HAP-1 (cell line): ENCODE measurements around the gene ASNSD1.

Experiments
- DNase-seq, 2 experiments: peaks; one replicate each; pipeline ENCODE4 v3.0.0-alpha.2; 2016 to 2020; ENCODE audit warnings: low spot score in 2 of 2
- H3K27me3 ChIP-seq: fragments of 250-450 bp; sonication (Bioruptor Pico); 2 replicates; pipeline ENCODE4 v1.5.1; 2020; ENCODE audit warnings: low read depth, mild to moderate bottlenecking, moderate library complexity
- H3K36me3 ChIP-seq: fragments of 250-450 bp; sonication (Bioruptor Pico); replicated peaks from 2 replicates; pipeline ENCODE4 v1.5.1; 2020; ENCODE audit warnings: mild to moderate bottlenecking
- H3K4me1 ChIP-seq: fragments of 250-450 bp; sonication (Bioruptor Pico); 2 replicates; pipeline ENCODE4 v1.5.1; 2020; ENCODE audit warnings: mild to moderate bottlenecking
- H3K4me3 ChIP-seq: fragments of 250-450 bp; sonication (Bioruptor Pico); 2 replicates; pipeline ENCODE4 v1.5.1; 2020; ENCODE audit warnings: mild to moderate bottlenecking, moderate library complexity
- H3K9me3 ChIP-seq: fragments of 250-450 bp; sonication (Bioruptor Pico); 2 replicates; pipeline ENCODE4 v1.5.1; 2020; ENCODE audit warnings: mild to moderate bottlenecking, moderate library complexity
- in situ Hi-C: fragments of 300-500 bp; cut with MboI; formaldehyde crosslinking; loops from 3 replicates; pipeline ENCODE4 v1.14.3; 2020; ENCODE audit warnings: low sequenced_read_pairs, inconsistent platforms, mixed read lengths

The ASNSD1 gene

DNA sequence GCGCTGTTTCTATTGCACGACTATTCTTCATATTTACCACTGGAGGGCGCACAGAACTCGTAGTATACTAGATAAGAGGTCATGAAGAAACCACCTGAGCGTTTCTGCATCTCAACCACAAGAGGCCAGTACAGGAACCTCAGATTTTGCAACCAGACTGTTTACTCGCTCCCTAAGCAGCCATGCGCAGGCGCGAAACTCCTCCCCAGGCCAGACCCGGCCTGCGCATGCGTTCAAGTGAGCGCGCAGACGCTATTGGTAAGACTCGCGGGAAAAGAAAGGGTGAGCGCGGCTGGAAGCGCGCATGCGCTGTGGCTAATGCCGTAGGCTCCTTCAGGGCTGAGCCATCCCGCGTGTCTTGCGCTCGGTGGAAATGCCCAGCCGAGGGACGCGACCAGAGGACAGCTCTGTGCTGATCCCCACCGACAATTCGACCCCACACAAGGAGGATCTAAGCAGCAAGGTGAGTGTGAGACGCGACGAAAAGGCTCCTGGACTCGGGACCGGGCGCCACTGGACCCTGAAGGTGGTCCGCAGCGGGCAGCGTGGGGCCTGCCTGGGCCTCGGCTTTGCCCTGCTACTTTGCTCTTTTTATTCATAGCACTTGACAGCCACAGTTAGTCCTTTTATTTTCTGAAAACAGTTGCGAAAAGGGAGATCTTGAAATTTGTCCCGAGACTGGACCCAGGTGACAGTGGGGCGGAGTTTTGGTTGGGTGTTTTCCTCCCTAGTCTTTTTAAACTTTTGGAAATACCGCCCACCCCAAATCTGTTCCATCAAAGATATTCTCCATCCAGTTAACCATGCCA is at the start of gene ASNSD1:
Gene ASNSD1 (plus strand): TSS at position 312 of the 809 bp plus-strand sequence. CDS start 4,674 bp downstream, outside the sequence.
- Histone ChIP-seq H3K36me3 (peaks cover 7% of the 10 kb centered on the region), H3K9me3 (no peaks in the 10 kb centered on the region), H3K27me3 (no peaks in the 10 kb centered on the region), H3K4me1 (peaks cover 9% of the 10 kb centered on the region), H3K4me3 (peak within 1 kb of the TSS; percentile 78)
- peak; percentile 98 to 99 for DNase-seq
- in situ Hi-C loops: no loop called here

DNA sequence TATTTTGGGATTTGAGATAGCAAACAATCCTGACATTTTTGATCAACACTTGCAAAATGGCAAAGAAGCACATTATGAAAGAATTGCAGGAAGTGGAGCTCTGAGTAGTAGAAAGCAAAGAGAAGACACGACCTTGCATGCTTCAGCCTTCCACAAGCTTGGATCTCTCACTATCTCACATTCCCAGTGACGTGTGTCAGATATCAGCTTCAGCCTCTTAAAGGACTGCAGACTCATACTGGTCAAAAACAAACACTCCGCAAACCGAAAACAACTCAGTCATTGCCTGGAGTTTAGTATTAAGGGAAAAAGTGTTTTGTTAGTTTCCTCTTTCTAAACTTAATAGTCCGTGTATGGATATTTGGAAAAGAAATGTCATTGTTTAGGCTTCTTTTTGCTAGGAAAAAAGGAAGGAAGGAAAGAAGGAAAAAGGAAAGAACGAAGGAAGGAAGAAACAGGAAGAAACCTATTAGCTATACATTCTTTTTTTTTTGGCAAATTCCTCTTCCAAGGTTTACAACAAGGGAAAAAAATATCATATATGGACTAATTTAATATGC is 48.1 kb upstream of the ASNSD1 start:
- H3K4me3 ChIP-seq: no peak overlapping the region
- H3K36me3 ChIP-seq: no peaks in the 10 kb centered on the region
- in situ Hi-C loops: no loop called here
- no peaks in the 10 kb centered on the region for H3K27me3 ChIP-seq
- no peak for DNase-seq
- H3K4me1 ChIP-seq: no peaks in the 10 kb centered on the region
- no peaks in the 10 kb centered on the region for H3K9me3 ChIP-seq

DNA sequence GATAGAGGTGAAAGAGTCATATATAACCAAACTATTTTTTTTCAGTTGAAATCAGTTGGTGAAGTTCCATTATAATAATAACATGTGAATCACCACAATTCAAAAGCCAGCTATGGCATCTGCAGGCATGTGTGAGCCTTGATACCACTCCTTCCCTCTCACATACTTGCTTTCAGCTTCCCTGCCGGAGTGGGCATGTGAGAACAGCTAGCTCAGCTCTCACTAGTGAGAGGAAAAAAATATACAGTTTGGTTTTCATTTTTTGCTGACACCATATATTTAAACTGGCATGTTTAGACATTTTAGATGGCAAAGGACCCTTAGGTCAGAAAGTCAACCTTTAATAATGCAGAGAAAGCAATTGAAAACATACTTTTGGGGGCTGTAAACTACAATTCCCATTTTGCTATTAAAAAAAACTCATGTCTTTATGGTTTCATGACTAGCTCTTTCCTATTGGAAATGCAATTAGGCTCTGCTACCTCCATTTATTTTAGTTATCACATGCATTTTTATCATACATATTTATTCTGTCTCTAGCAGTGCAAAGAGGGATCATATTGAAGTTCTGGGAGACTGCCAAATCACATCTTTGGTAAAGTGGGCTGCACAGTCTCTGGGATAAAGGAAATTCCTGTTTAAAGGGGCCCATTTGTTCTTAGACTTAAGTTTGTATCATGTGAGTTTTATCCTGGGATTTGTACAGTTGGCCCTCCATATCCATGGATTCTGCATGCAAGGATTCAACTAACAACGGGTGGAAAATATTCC is 47.4 kb upstream of the ASNSD1 start:
- no peaks in the 10 kb centered on the region for H3K9me3 ChIP-seq
- no peak overlapping the region for H3K4me3 ChIP-seq
- no peak for DNase-seq
- H3K36me3 ChIP-seq: no peaks in the 10 kb centered on the region
- in situ Hi-C loops: no loop called here
- no peaks in the 10 kb centered on the region for H3K4me1 ChIP-seq
- H3K27me3 ChIP-seq: no peaks in the 10 kb centered on the region

- Histone ChIP-seq H3K36me3 (no peaks in the 10 kb centered on the region), H3K4me1 (no peaks in the 10 kb centered on the region), H3K4me3 (no peak overlapping the region), H3K9me3 (no peaks in the 10 kb centered on the region), H3K27me3 (no peaks in the 10 kb centered on the region)
- DNase-seq: no peak
- in situ Hi-C loops: no loop called here
Measured at GRCh38 chr2:189614585-189614984, 46.7 kb upstream of the ASNSD1 start.

DNA sequence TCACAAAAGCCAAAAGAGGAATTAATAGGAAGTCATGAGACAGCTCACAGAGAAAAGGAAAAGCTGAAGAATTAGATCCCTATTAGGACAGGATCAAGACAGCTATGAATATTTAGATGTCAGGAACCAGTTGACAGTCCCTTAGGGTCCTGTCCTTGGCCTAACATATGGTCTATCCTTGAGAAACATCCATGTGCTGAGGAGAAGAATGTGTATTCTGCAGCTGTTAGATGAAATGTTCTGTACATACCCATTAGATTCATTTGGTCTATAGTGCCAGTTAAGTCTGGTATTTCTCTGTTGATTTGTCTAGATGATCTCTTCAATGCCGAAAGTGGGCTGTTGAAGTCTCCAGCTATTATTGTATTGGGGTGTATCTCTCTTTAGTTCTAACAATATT is 43.1 kb upstream of the ASNSD1 start:
- DNase-seq: no peak
- in situ Hi-C loops: no loop called here
- Histone ChIP-seq H3K27me3 (no peaks in the 10 kb centered on the region), H3K4me3 (no peak overlapping the region), H3K9me3 (no peaks in the 10 kb centered on the region), H3K36me3 (no peaks in the 10 kb centered on the region), H3K4me1 (no peaks in the 10 kb centered on the region)

GRCh38 chr2:189621781-189622180 is 39.5 kb upstream of the ASNSD1 start:
- Histone ChIP-seq H3K27me3 (no peaks in the 10 kb centered on the region), H3K9me3 (no peaks in the 10 kb centered on the region), H3K4me3 (no peak overlapping the region), H3K36me3 (no peaks in the 10 kb centered on the region), H3K4me1 (no peaks in the 10 kb centered on the region)
- no peak for DNase-seq
- in situ Hi-C loops: no loop called here

DNA sequence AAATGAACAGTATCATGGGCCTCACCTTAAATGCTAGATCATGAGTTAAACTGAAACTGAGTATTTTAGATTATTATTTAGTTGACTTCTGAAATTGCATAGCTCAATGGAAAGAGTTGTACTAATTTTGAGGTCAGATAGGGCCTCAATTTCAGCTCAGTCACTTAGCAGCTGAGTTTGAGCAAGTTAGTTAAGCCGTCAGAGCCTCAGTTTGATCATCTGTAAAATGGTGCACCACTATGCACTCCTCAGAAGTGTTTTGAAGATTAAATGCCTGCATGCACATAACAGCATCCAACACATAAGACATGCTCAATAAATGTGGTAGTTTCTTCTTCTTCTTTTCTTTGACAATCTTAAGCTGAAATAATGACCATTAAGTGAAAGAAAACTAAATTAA is 38.2 kb upstream of the ASNSD1 start:
- in situ Hi-C loops: no loop called here
- no peak for DNase-seq
- Histone ChIP-seq H3K36me3 (no peaks in the 10 kb centered on the region), H3K4me1 (no peaks in the 10 kb centered on the region), H3K27me3 (no peaks in the 10 kb centered on the region), H3K4me3 (no peak overlapping the region), H3K9me3 (no peaks in the 10 kb centered on the region)

DNA sequence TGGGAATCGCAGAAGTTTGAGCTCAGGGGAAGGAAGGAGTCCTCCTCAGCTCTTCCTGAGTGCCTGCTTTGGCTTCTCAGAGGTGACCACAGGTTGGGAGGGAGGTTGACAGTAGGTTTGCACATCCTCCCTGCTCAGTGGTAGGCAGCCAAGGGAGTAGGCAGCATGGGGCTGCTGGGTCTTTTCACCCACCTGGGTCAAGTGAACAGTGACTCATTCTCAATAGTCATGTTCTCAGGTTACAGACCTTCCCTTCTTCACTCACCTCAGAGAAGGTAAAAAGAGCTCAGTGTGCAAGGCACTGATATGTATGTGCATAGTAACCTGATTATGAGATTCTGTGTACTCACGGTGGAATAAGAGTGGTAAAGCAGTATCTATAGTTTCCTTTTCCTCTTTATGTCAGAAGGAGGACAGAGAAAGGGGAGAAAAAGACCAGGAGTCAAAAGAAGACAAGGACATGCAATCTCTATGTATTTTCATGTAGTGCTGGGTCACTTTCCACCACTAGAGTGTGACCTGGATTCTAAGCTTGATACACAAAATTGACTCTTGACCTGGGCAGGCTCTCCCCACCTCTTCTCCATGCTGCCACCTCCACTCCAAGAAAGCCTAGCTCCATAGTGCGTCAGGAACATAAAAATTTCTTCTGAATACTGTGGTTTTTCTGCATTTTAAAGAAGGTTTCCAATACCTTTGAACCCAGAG is 36.5 kb upstream of the ASNSD1 start:
- Histone ChIP-seq H3K36me3 (no peaks in the 10 kb centered on the region), H3K4me1 (no peaks in the 10 kb centered on the region), H3K9me3 (no peaks in the 10 kb centered on the region), H3K27me3 (no peaks in the 10 kb centered on the region), H3K4me3 (no peak overlapping the region)
- in situ Hi-C loops: no loop called here
- no peak for DNase-seq

DNA sequence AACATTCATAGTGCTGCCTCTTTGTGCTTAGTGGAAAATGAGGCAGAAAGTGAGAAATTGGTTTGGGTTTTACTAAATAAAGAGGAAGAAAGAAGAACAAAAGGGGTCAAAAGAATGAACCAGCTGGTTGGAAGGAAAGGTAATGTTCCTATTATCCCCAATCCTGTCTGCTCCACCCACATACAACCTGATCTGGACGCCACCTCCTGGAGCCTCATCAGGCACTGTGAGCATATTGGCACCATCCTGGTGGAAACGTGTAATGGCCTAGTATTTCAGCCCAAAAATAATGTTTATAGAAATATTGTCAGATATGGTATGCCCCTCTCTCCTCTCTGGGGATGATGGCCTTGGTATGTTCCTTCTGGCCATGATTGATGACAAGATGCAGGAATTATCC is 35.6 kb upstream of the ASNSD1 start:
- H3K4me1 ChIP-seq: no peaks in the 10 kb centered on the region
- H3K9me3 ChIP-seq: no peaks in the 10 kb centered on the region
- in situ Hi-C loops: no loop called here
- no peak overlapping the region for H3K4me3 ChIP-seq
- no peaks in the 10 kb centered on the region for H3K36me3 ChIP-seq
- DNase-seq: no peak
- H3K27me3 ChIP-seq: no peaks in the 10 kb centered on the region

GRCh38 chr2:189627789-189628188 is 33.5 kb upstream of the ASNSD1 start:
- H3K4me1 ChIP-seq: no peaks in the 10 kb centered on the region
- no peaks in the 10 kb centered on the region for H3K9me3 ChIP-seq
- DNase-seq: no peak
- H3K27me3 ChIP-seq: no peaks in the 10 kb centered on the region
- H3K36me3 ChIP-seq: no peaks in the 10 kb centered on the region
- in situ Hi-C loops: no loop called here
- no peak overlapping the region for H3K4me3 ChIP-seq

DNA sequence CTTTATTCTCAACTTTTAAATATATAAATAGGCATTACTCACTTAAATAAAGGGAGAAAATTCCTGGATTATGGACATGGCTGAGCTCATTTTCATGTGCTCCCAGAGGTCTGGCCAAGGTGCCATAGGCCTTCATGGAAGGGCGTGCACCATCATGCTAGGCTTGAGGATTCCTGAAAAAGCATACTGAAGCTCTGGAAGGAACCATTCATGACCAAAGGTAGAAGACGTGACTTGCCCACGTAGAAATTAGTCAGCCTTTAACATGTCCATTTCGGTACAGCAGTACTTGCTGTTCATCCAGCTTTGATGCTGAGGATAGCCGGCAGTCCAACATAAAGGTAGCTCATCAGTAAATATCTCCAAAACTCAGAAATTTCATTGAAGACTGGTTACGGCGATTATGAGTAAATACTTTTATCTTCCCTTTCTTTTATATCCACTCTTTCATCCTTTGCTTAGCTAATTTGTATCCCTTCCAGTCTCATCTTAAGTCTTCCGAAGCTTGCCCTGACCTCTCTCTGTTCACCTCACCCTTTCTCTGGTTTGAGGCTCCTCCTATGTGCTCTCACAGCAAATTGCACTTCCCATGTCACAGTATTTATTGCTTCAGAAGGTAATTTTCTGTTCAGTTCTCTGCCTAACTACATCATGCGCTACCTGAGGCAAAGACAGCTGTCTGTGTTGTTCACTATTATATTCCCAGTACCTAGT is 32.3 kb upstream of the ASNSD1 start:
- in situ Hi-C loops: no loop called here
- Histone ChIP-seq H3K4me3 (no peak overlapping the region), H3K27me3 (peaks cover under 1% of the 10 kb centered on the region; the same call in 1 of the 2 replicates), H3K4me1 (no peaks in the 10 kb centered on the region), H3K36me3 (no peaks in the 10 kb centered on the region), H3K9me3 (no peaks in the 10 kb centered on the region)
- DNase-seq: no peak

GRCh38 chr2:189629531-189630453 is 31.5 kb upstream of the ASNSD1 start:
- H3K4me3 ChIP-seq: no peak overlapping the region
- no peaks in the 10 kb centered on the region for H3K4me1 ChIP-seq
- H3K36me3 ChIP-seq: no peaks in the 10 kb centered on the region
- no peaks in the 10 kb centered on the region for H3K9me3 ChIP-seq
- in situ Hi-C loops: no loop called here
- no peak for DNase-seq
- peaks cover 3% of the 10 kb centered on the region; the same call in 1 of the 2 replicates for H3K27me3 ChIP-seq
